ENCODE measurements around the gene ALKBH3. TPM values are rescaled to one million over a fixed set of nuclear protein-coding genes. Genes with fewer than 3 reads are reported as not detected.

The ALKBH3 gene
- total and polyA plus RNA-seq, 4 donors = 7.8 to 17.2 (median 13.8) TPM

DNA sequence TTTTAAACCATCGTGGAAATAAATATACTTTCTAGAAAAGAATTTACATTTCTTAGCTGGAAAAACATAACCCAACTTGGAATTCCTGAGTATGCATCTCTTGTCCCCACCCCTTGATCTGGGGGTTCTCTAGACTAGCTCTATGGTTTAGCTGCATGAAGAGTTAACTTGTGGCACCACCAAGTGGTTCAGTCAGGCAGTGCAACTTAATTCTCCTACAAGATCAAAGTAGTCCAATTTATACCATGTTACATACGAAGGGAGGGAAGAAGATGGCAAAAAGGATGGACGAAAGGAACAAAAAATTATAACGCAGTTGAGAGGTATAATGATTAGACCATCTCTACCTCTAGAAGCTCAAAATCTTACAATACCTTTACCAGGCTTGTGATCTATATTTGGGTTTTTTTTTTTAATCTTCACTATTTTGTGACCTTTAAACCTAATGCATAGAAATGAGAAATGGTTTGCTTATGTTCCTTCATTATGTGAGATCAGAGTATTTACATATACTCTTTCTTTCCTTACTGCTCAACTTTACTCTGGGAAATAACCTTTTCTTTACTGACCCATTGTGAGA lies 28.5 kb upstream of the ALKBH3 start:
- peaks cover 0 to 5% (median 3%) of the 10 kb centered on the region in 4 donors for H3K36me3 ChIP-seq (ENCODE audit: control insufficient read depth in 4 of 4, insufficient read depth in 3 of 4, low read depth in 1 of 4, low read length in 3 of 4)
- H3K4me1 ChIP-seq (ENCODE audit: control insufficient read depth in 4 of 4, insufficient read depth in 4 of 4, low read length in 3 of 4) = no peaks in the 10 kb centered on the region
- no peaks in the 10 kb centered on the region for H3K27me3 ChIP-seq (ENCODE audit: control insufficient read depth in 4 of 4, insufficient read depth in 4 of 4, low read length in 3 of 4)
- DNase-seq (ENCODE audit: low spot score) = peak; percentile 64
- no peaks in the 10 kb centered on the region for H3K9me3 ChIP-seq (ENCODE audit: control insufficient read depth in 4 of 4, low read length in 3 of 4)
- H3K4me3 ChIP-seq (ENCODE audit: low read depth in 1 of 3, low read length in 3 of 3) = no peak overlapping the region
- WGBS = 48% methylated on average over 4 of the region's 4 CpGs
- H3K9ac ChIP-seq (ENCODE audit: low read depth in 1 of 2, low read length in 2 of 2) = no peak overlapping the region
- TF ChIP-seq, protein P1, sequence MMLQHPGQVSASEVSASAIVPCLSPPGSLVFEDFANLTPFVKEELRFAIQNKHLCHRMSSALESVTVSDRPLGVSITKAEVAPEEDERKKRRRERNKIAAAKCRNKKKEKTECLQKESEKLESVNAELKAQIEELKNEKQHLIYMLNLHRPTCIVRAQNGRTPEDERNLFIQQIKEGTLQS (IDR thresholded peaks at IDR 0.05) = no peak
- peak; percentile 75 to 86 for TF ChIP-seq RAD21 (IDR thresholded peaks at IDR 0.05)
- no peak for TF ChIP-seq YY1 (IDR thresholded peaks at IDR 0.05)
- TF ChIP-seq, protein P2, sequence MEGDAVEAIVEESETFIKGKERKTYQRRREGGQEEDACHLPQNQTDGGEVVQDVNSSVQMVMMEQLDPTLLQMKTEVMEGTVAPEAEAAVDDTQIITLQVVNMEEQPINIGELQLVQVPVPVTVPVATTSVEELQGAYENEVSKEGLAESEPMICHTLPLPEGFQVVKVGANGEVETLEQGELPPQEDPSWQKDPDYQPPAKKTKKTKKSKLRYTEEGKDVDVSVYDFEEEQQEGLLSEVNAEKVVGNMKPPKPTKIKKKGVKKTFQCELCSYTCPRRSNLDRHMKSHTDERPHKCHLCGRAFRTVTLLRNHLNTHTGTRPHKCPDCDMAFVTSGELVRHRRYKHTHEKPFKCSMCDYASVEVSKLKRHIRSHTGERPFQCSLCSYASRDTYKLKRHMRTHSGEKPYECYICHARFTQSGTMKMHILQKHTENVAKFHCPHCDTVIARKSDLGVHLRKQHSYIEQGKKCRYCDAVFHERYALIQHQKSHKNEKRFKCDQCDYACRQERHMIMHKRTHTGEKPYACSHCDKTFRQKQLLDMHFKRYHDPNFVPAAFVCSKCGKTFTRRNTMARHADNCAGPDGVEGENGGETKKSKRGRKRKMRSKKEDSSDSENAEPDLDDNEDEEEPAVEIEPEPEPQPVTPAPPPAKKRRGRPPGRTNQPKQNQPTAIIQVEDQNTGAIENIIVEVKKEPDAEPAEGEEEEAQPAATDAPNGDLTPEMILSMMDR (IDR thresholded peaks at IDR 0.05; ENCODE audit: low read depth, low read length, missing input control) = peak; percentile 65
- TF ChIP-seq, protein P3, sequence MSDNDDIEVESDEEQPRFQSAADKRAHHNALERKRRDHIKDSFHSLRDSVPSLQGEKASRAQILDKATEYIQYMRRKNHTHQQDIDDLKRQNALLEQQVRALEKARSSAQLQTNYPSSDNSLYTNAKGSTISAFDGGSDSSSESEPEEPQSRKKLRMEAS (IDR thresholded peaks at IDR 0.05) = no peak
- H3K27ac ChIP-seq (ENCODE audit: low read depth in 1 of 2, low read length in 2 of 2) = no peak overlapping the region

DNA sequence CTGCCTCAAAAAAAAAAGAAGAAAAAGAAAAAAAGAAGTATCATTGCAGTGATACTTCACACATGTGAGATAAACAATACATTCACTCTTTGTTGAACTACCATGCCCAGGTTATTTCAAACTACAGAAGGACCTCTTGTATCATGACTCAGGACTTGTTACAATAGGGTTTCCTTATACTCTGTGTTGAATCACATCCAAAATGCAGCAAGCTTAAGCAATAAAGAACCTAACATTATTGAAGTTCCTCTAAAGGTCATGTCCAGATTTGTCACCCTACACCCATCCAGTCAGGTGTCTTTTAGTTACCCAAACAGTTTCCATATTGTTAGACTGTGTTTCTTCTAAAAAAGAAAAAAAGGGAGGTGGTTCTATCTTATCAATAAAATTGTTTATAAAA lies 26.9 kb upstream of the ALKBH3 start:
- Histone ChIP-seq H3K36me3 (ENCODE audit: control insufficient read depth in 4 of 4, insufficient read depth in 3 of 4, low read depth in 1 of 4, low read length in 3 of 4) (peaks cover 0 to 5% (median 3%) of the 10 kb centered on the region in 4 donors), H3K27me3 (ENCODE audit: control insufficient read depth in 4 of 4, insufficient read depth in 4 of 4, low read length in 3 of 4) (no peaks in the 10 kb centered on the region), H3K4me1 (ENCODE audit: control insufficient read depth in 4 of 4, insufficient read depth in 4 of 4, low read length in 3 of 4) (no peaks in the 10 kb centered on the region), H3K9me3 (ENCODE audit: control insufficient read depth in 4 of 4, low read length in 3 of 4) (no peaks in the 10 kb centered on the region), H3K4me3 (ENCODE audit: low read depth in 1 of 3, low read length in 3 of 3) (no peak overlapping the region), H3K27ac (ENCODE audit: low read depth in 1 of 2, low read length in 2 of 2) (no peak overlapping the region), H3K9ac (ENCODE audit: low read depth in 1 of 2, low read length in 2 of 2) (no peak overlapping the region)
- TF ChIP-seq, protein P4, sequence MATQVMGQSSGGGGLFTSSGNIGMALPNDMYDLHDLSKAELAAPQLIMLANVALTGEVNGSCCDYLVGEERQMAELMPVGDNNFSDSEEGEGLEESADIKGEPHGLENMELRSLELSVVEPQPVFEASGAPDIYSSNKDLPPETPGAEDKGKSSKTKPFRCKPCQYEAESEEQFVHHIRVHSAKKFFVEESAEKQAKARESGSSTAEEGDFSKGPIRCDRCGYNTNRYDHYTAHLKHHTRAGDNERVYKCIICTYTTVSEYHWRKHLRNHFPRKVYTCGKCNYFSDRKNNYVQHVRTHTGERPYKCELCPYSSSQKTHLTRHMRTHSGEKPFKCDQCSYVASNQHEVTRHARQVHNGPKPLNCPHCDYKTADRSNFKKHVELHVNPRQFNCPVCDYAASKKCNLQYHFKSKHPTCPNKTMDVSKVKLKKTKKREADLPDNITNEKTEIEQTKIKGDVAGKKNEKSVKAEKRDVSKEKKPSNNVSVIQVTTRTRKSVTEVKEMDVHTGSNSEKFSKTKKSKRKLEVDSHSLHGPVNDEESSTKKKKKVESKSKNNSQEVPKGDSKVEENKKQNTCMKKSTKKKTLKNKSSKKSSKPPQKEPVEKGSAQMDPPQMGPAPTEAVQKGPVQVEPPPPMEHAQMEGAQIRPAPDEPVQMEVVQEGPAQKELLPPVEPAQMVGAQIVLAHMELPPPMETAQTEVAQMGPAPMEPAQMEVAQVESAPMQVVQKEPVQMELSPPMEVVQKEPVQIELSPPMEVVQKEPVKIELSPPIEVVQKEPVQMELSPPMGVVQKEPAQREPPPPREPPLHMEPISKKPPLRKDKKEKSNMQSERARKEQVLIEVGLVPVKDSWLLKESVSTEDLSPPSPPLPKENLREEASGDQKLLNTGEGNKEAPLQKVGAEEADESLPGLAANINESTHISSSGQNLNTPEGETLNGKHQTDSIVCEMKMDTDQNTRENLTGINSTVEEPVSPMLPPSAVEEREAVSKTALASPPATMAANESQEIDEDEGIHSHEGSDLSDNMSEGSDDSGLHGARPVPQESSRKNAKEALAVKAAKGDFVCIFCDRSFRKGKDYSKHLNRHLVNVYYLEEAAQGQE (IDR thresholded peaks at IDR 0.05) = no peak
- TF ChIP-seq, protein P3 (IDR thresholded peaks at IDR 0.05) = no peak
- no peak for DNase-seq (ENCODE audit: low spot score)

DNA sequence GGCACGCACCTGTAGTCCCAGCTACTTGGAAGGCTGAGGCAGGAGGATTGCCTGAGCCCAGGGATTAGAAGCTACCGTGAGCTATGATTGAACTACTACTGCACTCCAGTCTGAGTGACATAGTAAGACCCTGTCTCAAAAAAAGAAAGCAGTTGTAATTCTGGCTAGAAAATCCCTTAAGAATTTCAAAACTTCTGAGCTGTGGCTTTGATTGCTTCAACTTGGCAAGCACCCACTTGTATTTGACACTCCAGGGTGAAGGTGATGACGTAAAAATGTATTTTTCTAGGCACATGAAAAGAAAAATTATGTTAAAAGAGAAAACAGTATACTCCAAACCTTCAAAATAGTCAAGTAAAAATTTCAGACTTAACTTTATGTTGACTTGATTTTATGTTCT lies 23.6 kb upstream of the ALKBH3 start:
- Histone ChIP-seq H3K4me1 (ENCODE audit: control insufficient read depth in 4 of 4, insufficient read depth in 4 of 4, low read length in 3 of 4) (no peaks in the 10 kb centered on the region), H3K4me3 (ENCODE audit: low read depth in 1 of 3, low read length in 3 of 3) (no peak overlapping the region), H3K9me3 (ENCODE audit: control insufficient read depth in 4 of 4, low read length in 3 of 4) (no peaks in the 10 kb centered on the region), H3K9ac (ENCODE audit: low read depth in 1 of 2, low read length in 2 of 2) (no peak overlapping the region), H3K27me3 (ENCODE audit: control insufficient read depth in 4 of 4, insufficient read depth in 4 of 4, low read length in 3 of 4) (no peaks in the 10 kb centered on the region), H3K27ac (ENCODE audit: low read depth in 1 of 2, low read length in 2 of 2) (no peak overlapping the region), H3K36me3 (ENCODE audit: control insufficient read depth in 4 of 4, insufficient read depth in 3 of 4, low read depth in 1 of 4, low read length in 3 of 4) (peaks cover 0 to 5% (median 3%) of the 10 kb centered on the region in 4 donors)
- DNase-seq (ENCODE audit: low spot score) = no peak
- WGBS = 96% methylated on average over 3 of the region's 3 CpGs
- TF ChIP-seq RXRA (IDR thresholded peaks at IDR 0.05) (no peak), SP1 (IDR thresholded peaks at IDR 0.05) (no peak), FOXA2 (IDR thresholded peaks at IDR 0.05) (no peak), FOXA1 (IDR thresholded peaks at IDR 0.05) (no peak), YY1 (IDR thresholded peaks at IDR 0.05) (no peak), RAD21 (IDR thresholded peaks at IDR 0.05) (no peak), JUND (IDR thresholded peaks at IDR 0.05) (no peak), NR2F2 (IDR thresholded peaks at IDR 0.05) (no peak), GABPA (IDR thresholded peaks at IDR 0.05 in 1 of 2, conservative IDR thresholded peaks at IDR 0.05 in 1 of 2) (no peak), HNF4G (IDR thresholded peaks at IDR 0.05) (no peak), EGR1 (IDR thresholded peaks at IDR 0.05; ENCODE audit: low read depth in 2 of 2) (no peak), TAF1 (conservative IDR thresholded peaks at IDR 0.05) (no peak)
- TF ChIP-seq, protein P5, sequence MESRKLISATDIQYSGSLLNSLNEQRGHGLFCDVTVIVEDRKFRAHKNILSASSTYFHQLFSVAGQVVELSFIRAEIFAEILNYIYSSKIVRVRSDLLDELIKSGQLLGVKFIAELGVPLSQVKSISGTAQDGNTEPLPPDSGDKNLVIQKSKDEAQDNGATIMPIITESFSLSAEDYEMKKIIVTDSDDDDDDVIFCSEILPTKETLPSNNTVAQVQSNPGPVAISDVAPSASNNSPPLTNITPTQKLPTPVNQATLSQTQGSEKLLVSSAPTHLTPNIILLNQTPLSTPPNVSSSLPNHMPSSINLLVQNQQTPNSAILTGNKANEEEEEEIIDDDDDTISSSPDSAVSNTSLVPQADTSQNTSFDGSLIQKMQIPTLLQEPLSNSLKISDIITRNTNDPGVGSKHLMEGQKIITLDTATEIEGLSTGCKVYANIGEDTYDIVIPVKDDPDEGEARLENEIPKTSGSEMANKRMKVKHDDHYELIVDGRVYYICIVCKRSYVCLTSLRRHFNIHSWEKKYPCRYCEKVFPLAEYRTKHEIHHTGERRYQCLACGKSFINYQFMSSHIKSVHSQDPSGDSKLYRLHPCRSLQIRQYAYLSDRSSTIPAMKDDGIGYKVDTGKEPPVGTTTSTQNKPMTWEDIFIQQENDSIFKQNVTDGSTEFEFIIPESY (IDR thresholded peaks at IDR 0.05) = no peak
- TF ChIP-seq, protein P2 (IDR thresholded peaks at IDR 0.05; ENCODE audit: low read depth, low read length, missing input control) = no peak
- TF ChIP-seq, protein P1 (IDR thresholded peaks at IDR 0.05) = no peak
